ENCODE measurements around the gene TNFRSF12A. TPM values are rescaled to one million over a fixed set of nuclear protein-coding genes. Genes with fewer than 3 reads are reported as not detected.

Gene TNFRSF12A
- total and polyA plus RNA-seq, 9 of the 15 experiments (the other 6 are each of a cell fraction or from before 2014, with no cell fraction given) = 0.41 to 61.8 (median 26.5) TPM

DNA sequence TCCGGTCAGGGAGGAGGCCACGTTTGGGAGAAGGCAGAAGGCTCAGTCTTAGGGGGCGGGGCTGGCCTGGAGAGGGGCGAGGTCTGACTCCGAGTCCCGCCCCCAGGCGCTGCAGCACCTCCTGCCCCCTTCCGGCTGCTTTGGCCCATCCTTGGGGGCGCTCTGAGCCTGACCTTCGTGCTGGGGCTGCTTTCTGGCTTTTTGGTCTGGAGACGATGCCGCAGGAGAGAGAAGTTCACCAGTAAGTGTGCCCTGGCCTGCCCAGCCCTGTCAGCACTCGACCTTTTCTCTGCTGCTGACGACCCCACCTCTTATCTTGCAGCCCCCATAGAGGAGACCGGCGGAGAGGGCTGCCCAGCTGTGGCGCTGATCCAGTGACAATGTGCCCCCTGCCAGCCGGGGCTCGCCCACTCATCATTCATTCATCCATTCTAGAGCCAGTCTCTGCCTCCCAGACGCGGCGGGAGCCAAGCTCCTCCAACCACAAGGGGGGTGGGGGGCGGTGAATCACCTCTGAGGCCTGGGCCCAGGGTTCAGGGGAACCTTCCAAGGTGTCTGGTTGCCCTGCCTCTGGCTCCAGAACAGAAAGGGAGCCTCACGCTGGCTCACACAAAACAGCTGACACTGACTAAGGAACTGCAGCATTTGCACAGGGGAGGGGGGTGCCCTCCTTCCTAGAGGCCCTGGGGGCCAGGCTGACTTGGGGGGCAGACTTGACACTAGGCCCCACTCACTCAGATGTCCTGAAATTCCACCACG lies 1.5 kb downstream of the TNFRSF12A start (continued):
- TF ChIP-seq, protein P1, sequence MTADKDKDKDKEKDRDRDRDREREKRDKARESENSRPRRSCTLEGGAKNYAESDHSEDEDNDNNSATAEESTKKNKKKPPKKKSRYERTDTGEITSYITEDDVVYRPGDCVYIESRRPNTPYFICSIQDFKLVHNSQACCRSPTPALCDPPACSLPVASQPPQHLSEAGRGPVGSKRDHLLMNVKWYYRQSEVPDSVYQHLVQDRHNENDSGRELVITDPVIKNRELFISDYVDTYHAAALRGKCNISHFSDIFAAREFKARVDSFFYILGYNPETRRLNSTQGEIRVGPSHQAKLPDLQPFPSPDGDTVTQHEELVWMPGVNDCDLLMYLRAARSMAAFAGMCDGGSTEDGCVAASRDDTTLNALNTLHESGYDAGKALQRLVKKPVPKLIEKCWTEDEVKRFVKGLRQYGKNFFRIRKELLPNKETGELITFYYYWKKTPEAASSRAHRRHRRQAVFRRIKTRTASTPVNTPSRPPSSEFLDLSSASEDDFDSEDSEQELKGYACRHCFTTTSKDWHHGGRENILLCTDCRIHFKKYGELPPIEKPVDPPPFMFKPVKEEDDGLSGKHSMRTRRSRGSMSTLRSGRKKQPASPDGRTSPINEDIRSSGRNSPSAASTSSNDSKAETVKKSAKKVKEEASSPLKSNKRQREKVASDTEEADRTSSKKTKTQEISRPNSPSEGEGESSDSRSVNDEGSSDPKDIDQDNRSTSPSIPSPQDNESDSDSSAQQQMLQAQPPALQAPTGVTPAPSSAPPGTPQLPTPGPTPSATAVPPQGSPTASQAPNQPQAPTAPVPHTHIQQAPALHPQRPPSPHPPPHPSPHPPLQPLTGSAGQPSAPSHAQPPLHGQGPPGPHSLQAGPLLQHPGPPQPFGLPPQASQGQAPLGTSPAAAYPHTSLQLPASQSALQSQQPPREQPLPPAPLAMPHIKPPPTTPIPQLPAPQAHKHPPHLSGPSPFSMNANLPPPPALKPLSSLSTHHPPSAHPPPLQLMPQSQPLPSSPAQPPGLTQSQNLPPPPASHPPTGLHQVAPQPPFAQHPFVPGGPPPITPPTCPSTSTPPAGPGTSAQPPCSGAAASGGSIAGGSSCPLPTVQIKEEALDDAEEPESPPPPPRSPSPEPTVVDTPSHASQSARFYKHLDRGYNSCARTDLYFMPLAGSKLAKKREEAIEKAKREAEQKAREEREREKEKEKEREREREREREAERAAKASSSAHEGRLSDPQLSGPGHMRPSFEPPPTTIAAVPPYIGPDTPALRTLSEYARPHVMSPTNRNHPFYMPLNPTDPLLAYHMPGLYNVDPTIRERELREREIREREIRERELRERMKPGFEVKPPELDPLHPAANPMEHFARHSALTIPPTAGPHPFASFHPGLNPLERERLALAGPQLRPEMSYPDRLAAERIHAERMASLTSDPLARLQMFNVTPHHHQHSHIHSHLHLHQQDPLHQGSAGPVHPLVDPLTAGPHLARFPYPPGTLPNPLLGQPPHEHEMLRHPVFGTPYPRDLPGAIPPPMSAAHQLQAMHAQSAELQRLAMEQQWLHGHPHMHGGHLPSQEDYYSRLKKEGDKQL (CRISPR knock-in tag; IDR thresholded peaks at IDR 0.05; ENCODE audit: borderline replicate concordance) = no peak
- TF ChIP-seq, protein P2, sequence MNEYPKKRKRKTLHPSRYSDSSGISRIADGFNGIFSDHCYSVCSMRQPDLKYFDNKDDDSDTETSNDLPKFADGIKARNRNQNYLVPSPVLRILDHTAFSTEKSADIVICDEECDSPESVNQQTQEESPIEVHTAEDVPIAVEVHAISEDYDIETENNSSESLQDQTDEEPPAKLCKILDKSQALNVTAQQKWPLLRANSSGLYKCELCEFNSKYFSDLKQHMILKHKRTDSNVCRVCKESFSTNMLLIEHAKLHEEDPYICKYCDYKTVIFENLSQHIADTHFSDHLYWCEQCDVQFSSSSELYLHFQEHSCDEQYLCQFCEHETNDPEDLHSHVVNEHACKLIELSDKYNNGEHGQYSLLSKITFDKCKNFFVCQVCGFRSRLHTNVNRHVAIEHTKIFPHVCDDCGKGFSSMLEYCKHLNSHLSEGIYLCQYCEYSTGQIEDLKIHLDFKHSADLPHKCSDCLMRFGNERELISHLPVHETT (CRISPR knock-in tag; conservative IDR thresholded peaks at IDR 0.05 in 1 of 2, IDR thresholded peaks at IDR 0.05 in 1 of 2) = no peak
- TF ChIP-seq, protein P3, sequence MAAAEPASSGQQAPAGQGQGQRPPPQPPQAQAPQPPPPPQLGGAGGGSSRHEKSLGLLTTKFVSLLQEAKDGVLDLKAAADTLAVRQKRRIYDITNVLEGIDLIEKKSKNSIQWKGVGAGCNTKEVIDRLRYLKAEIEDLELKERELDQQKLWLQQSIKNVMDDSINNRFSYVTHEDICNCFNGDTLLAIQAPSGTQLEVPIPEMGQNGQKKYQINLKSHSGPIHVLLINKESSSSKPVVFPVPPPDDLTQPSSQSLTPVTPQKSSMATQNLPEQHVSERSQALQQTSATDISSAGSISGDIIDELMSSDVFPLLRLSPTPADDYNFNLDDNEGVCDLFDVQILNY (CRISPR knock-in tag; IDR thresholded peaks at IDR 0.05) = no peak
- TF ChIP-seq ZFPM2 (CRISPR knock-in tag; IDR thresholded peaks at IDR 0.05) (no peak), HMGN3 (IDR thresholded peaks at IDR 0.05; ENCODE audit: borderline replicate concordance, extremely low read depth, insufficient read length, low read depth, low read length) (peak; percentile 56), ZNF778 (CRISPR knock-in tag; IDR thresholded peaks at IDR 0.05) (no peak), MCM5 (IDR thresholded peaks at IDR 0.05; ENCODE audit: low read depth) (no peak), MTF1 (CRISPR knock-in tag; IDR thresholded peaks at IDR 0.05; ENCODE audit: borderline replicate concordance) (0 out of 2 replicates have a peak, but pooled peaks have one; percentile 44), BDP1 (IDR thresholded peaks at IDR 0.05; ENCODE audit: insufficient read depth, insufficient read length) (no peak), CHD1 (IDR thresholded peaks at IDR 0.05; ENCODE audit: low read length) (peak; percentile 46), SIN3B (IDR thresholded peaks at IDR 0.05; ENCODE audit: low read depth) (no peak), NFIC (IDR thresholded peaks at IDR 0.05) (no peak)
- TF ChIP-seq, protein P4, sequence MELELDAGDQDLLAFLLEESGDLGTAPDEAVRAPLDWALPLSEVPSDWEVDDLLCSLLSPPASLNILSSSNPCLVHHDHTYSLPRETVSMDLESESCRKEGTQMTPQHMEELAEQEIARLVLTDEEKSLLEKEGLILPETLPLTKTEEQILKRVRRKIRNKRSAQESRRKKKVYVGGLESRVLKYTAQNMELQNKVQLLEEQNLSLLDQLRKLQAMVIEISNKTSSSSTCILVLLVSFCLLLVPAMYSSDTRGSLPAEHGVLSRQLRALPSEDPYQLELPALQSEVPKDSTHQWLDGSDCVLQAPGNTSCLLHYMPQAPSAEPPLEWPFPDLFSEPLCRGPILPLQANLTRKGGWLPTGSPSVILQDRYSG (tag; conservative IDR thresholded peaks at IDR 0.05; ENCODE audit: low read depth) = no peak
- TF ChIP-seq, protein P5, sequence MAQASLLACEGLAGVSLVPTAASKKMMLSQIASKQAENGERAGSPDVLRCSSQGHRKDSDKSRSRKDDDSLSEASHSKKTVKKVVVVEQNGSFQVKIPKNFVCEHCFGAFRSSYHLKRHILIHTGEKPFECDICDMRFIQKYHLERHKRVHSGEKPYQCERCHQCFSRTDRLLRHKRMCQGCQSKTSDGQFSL (CRISPR knock-in tag; IDR thresholded peaks at IDR 0.05) = 0 out of 2 replicates have a peak, but pooled peaks have one; percentile 41
- TF ChIP-seq, protein P5 (tag; IDR thresholded peaks at IDR 0.05) = no peak

Data from K562 (cell line).